GM12878 (cell line): ENCODE data around the gene CYB5D1. TPM values are rescaled to one million over a fixed set of nuclear protein-coding genes. Genes with fewer than 3 reads are reported as not detected.

Experiments used
- BCL3 ChIP-seq: IDR thresholded peaks from 2 replicates; pipeline ENCODE4 v1.6.1; 2011; ENCODE audit warnings: borderline replicate concordance, low read depth, mild to moderate bottlenecking, moderate library complexity, low read length; ENCODE audit not compliant: insufficient read depth, poor library complexity, severe bottlenecking
- BRCA1 ChIP-seq: IDR thresholded peaks from 2 replicates; pipeline ENCODE4 v1.6.1; 2011; ENCODE audit warnings: low read depth, low read length, improper control_type of control experiment
- CHD1 ChIP-seq: IDR thresholded peaks from 2 replicates; pipeline ENCODE4 v1.6.1; 2012; ENCODE audit warnings: low read depth, low read length, improper control_type of control experiment
- E2F4 ChIP-seq: IDR thresholded peaks from 2 replicates; pipeline ENCODE4 v1.6.1; 2012; ENCODE audit warnings: low read depth, low read length, improper control_type of control experiment
- ELK1 ChIP-seq: IDR thresholded peaks from 2 replicates; pipeline ENCODE4 v1.6.1; 2012; ENCODE audit warnings: low read depth, low read length, improper control_type of control experiment
- GABPA ChIP-seq: IDR thresholded peaks from 2 replicates; pipeline ENCODE4 v1.6.1; 2014; ENCODE audit warnings: antibody characterized with exemption, low read depth, mild to moderate bottlenecking, inconsistent platforms
- GATAD2B ChIP-seq: fragments of 450-650 bp; conservative IDR thresholded peaks from 2 replicates; pipeline ENCODE4 v1.6.1; 2017; ENCODE audit warnings: low read depth, mild to moderate bottlenecking, moderate library complexity
- IKZF1 ChIP-seq: fragments of 450-650 bp; conservative IDR thresholded peaks from 2 replicates; pipeline ENCODE4 v1.6.1; 2017; ENCODE audit warnings: antibody characterized with exemption, mild to moderate bottlenecking
- KAT2A ChIP-seq: conservative IDR thresholded peaks from 2 replicates; pipeline ENCODE4 v1.6.1; 2011; ENCODE audit warnings: low read depth, low read length; ENCODE audit not compliant: control insufficient read depth
- MAX ChIP-seq: IDR thresholded peaks from 2 replicates; pipeline ENCODE4 v1.6.1; 2012; ENCODE audit warnings: low read depth, low read length, improper control_type of control experiment
- MTA2 ChIP-seq: fragments of 450-650 bp; IDR thresholded peaks from 2 replicates; pipeline ENCODE4 v1.6.1; 2016; ENCODE audit warnings: low read depth, mild to moderate bottlenecking, moderate library complexity
- MTA3 ChIP-seq: IDR thresholded peaks from 2 replicates; pipeline ENCODE4 v1.6.1; 2012; ENCODE audit warnings: low read length, inconsistent platforms, borderline replicate concordance
- NR2F1 ChIP-seq: fragments of 450-650 bp; conservative IDR thresholded peaks from 2 replicates; pipeline ENCODE4 v1.6.1; 2017; ENCODE audit warnings: mild to moderate bottlenecking
- PAX5 ChIP-seq: IDR thresholded peaks from 2 replicates; pipeline ENCODE4 v1.6.1; 2011; ENCODE audit warnings: low read depth, low read length, borderline replicate concordance
- POLR2A ChIP-seq: IDR thresholded peaks from 2 replicates; pipeline ENCODE4 v1.6.1; 2011; ENCODE audit warnings: low read depth, mild to moderate bottlenecking, low read length
- RAD51 ChIP-seq: fragments of 450-650 bp; IDR thresholded peaks from 2 replicates; pipeline ENCODE4 v1.6.1; 2016; ENCODE audit warnings: moderate library complexity, mild to moderate bottlenecking, inconsistent platforms
- STAT1 ChIP-seq: fragments of 450-650 bp; conservative IDR thresholded peaks from 2 replicates; pipeline ENCODE4 v1.6.1; 2014; ENCODE audit warnings: antibody characterized with exemption, mild to moderate bottlenecking
- TAF1 ChIP-seq: IDR thresholded peaks from 2 replicates; pipeline ENCODE4 v1.6.1; 2011; ENCODE audit warnings: mild to moderate bottlenecking, low read depth, low read length, borderline replicate concordance
- ZBTB33 ChIP-seq: fragments of 450-650 bp; IDR thresholded peaks from 2 replicates; pipeline ENCODE4 v1.6.1; 2017; ENCODE audit warnings: mild to moderate bottlenecking
- ZNF207 ChIP-seq: fragments of 450-650 bp; IDR thresholded peaks from 2 replicates; pipeline ENCODE4 v1.6.1; 2014; ENCODE audit warnings: antibody characterized with exemption, mild to moderate bottlenecking, borderline replicate concordance
- ZNF622 ChIP-seq: fragments of 450-650 bp; IDR thresholded peaks from 2 replicates; pipeline ENCODE4 v1.6.1; 2017; ENCODE audit warnings: mild to moderate bottlenecking, inconsistent platforms
- ZSCAN29 ChIP-seq: fragments of 450-650 bp; IDR thresholded peaks from 2 replicates; pipeline ENCODE4 v1.6.1; 2017; ENCODE audit warnings: mild to moderate bottlenecking, moderate library complexity
- polyA plus RNA-seq, 11 experiments: library from polyadenylated mRNA; depleted of rRNA in 4 of 11; unstranded in 6 of 11; stranded (reverse) in 5 of 11; fragments of >200 nt; fragmentation: Nextera tagmentation in 4 of 11; fragmentation: Illumina TruSeq in 1 of 11; extraction: Ambion mirVana in 4 of 11; extraction: Trizol in 1 of 11; gene quantifications; 1 replicate in 1 of 11; 2 replicates in 10 of 11; pipeline versions ENCODE4 v1.2.1 to v1.2.3, GENCODE V29; 2011 to 2016; ENCODE audit warnings: inconsistent platforms in 2 of 11, missing spikeins in 2 of 11, low read depth in 1 of 11
- total RNA-seq, 4 experiments: library from RNA; depleted of rRNA in 3 of 4; stranded (reverse); fragments of >200 nt in 3 of 4; fragmentation: Illumina TruSeq in 1 of 4; extraction: Trizol in 1 of 4; gene quantifications; 2 replicates each; pipeline versions ENCODE4 v1.2.1 to v1.2.3, GENCODE V29; 2013 to 2021

The CYB5D1 gene
- total and polyA plus RNA-seq, 10 of the 15 experiments (the other 5 are each of a cell fraction or from before 2014, with no cell fraction given) = 1.6 to 8.7 (median 6.4) TPM

- no peak for TF ChIP-seq ZBTB33
- TF ChIP-seq ELK1 = no peak
- no peak for TF ChIP-seq KAT2A
- TF ChIP-seq POLR2A = peak; percentile 67
- no peak for TF ChIP-seq MTA3
- TF ChIP-seq RAD51 = peak; percentile 59
- TF ChIP-seq MAX = peak; percentile 53
- no peak for TF ChIP-seq ZNF207
- TF ChIP-seq ZNF622 = no peak
- TF ChIP-seq NR2F1 = peak; percentile 94
- TF ChIP-seq BRCA1 = no peak
- TF ChIP-seq CHD1 = 0 out of 2 replicates have a peak, but pooled peaks have one; percentile 58
- 0 out of 2 replicates have a peak, but pooled peaks have one; percentile 19 for TF ChIP-seq TAF1
- no peak for TF ChIP-seq STAT1
- TF ChIP-seq GABPA = no peak
- no peak for TF ChIP-seq BCL3
- TF ChIP-seq E2F4 = no peak
- 0 out of 2 replicates have a peak, but pooled peaks have one; percentile 14 for TF ChIP-seq ZSCAN29
- TF ChIP-seq PAX5 = 0 out of 2 replicates have a peak, but pooled peaks have one; percentile 5
- TF ChIP-seq MTA2 = peak; percentile 33; the same call in 1 of the 2 replicates
- TF ChIP-seq IKZF1 = peak; percentile 49
- peak; percentile 83 for TF ChIP-seq GATAD2B
Measured at GRCh38 chr17:7885367-7886226, 27.8 kb downstream of the CYB5D1 start (continued).
